GM18502 (cell line): ENCODE data around the gene RASAL2.
"Not testable (repeated sequence)": the region's sequence is repeated elsewhere in the genome, so short reads cannot be mapped to it uniquely, and the experiment has no call there.

Experiments used
- ATAC-seq: cut with Tn5 transposase; IDR thresholded peaks from one replicate; pipeline ENCODE4 v1.9.1; 2021; ENCODE audit warnings: mild to moderate bottlenecking; ENCODE audit not compliant: unreplicated experiment, poor library complexity

Gene RASAL2

GRCh38 chr1:178066908-178067614 lies 26.8 kb upstream of the RASAL2 start:
- ATAC-seq, result peak; percentile 99

GRCh38 chr1:178071811-178072210 lies 22.1 kb upstream of the RASAL2 start:
- ATAC-seq, result no peak

- no peak for ATAC-seq
Observed at GRCh38 chr1:178072326-178072725, 21.6 kb upstream of the RASAL2 start.

GRCh38 chr1:178075333-178075732 lies 18.6 kb upstream of the RASAL2 start:
- ATAC-seq, result no peak

GRCh38 chr1:178076607-178077006 lies 17.3 kb upstream of the RASAL2 start:
- ATAC-seq, result no peak

GRCh38 chr1:178077917-178078316 lies 16.0 kb upstream of the RASAL2 start:
- no peak for ATAC-seq

GRCh38 chr1:178086294-178086693 lies 7.6 kb upstream of the RASAL2 start:
- ATAC-seq, result no peak

- ATAC-seq, result no peak
Observed at GRCh38 chr1:178086766-178087165, 7.1 kb upstream of the RASAL2 start.

GRCh38 chr1:178088651-178089050 lies 5.3 kb upstream of the RASAL2 start:
- ATAC-seq, result no peak

- ATAC-seq, result not testable (repeated sequence)
Observed at GRCh38 chr1:178091454-178091853, 2.5 kb upstream of the RASAL2 start.

- no peak for ATAC-seq
Observed at GRCh38 chr1:178091986-178092745, 1.7 kb upstream of the RASAL2 start.

- ATAC-seq, result peak; percentile 8
Observed at GRCh38 chr1:178092878-178093493, 918 bp upstream of the RASAL2 start.

GRCh38 chr1:178093494-178093950 lies 382 bp upstream of the RASAL2 start:
- peak; percentile 88 for ATAC-seq

- no peak for ATAC-seq
Observed at GRCh38 chr1:178094739-178095645, 1.1 kb downstream of the RASAL2 start.

- ATAC-seq, result no peak
Observed at GRCh38 chr1:178096421-178096820, 2.5 kb downstream of the RASAL2 start.

GRCh38 chr1:178098262-178098661 lies 4.4 kb downstream of the RASAL2 start:
- ATAC-seq, result no peak

GRCh38 chr1:178101266-178101630 lies 7.3 kb downstream of the RASAL2 start:
- ATAC-seq, result no peak

- no peak for ATAC-seq
Observed at GRCh38 chr1:178101654-178102053, 7.8 kb downstream of the RASAL2 start.

- no peak for ATAC-seq
Observed at GRCh38 chr1:178102218-178102617, 8.3 kb downstream of the RASAL2 start.

GRCh38 chr1:178107823-178108222 lies 13.9 kb downstream of the RASAL2 start:
- ATAC-seq, result no peak
